AG04450 (cell line): ENCODE data around the gene SLC66A1. TPM values are rescaled to one million over a fixed set of nuclear protein-coding genes. Genes with fewer than 3 reads are reported as not detected.

Source experiments
- CTCF ChIA-PET: fragments of 300-600, 350-600 bp; formaldehyde crosslinking; extraction: SDS; loops from one replicate; lab custom pipeline; 2022; ENCODE audit warnings: antibody characterized with exemption, inconsistent platforms; lab: Charles Lee
- POLR2A ChIA-PET: fragments of 350-600 bp; formaldehyde crosslinking; extraction: SDS; loops from one replicate; lab custom pipeline; 2021; ENCODE audit warnings: antibody characterized with exemption, inconsistent platforms; lab: Yijun Ruan, JAX
- DNase-seq: peaks from one replicate; pipeline ENCODE4 v3.0.0-alpha.2; 2011; ENCODE audit warnings: low read depth, low spot score
- H3K27ac ChIP-seq: one replicate; pipeline ENCODE4 v1.5.1; 2012; ENCODE audit warnings: low read depth, low read length, control low read depth
- H3K27me3 ChIP-seq: one replicate; pipeline ENCODE4 v1.6.0; 2012; ENCODE audit warnings: low read length; ENCODE audit not compliant: control insufficient read depth, insufficient read depth
- H3K4me3 ChIP-seq: 2 replicates; pipeline ENCODE4 v1.5.1; 2011; ENCODE audit warnings: mild to moderate bottlenecking, low read depth, low read length, control low read depth
- H3K9me3 ChIP-seq: 2 replicates; pipeline ENCODE4 v1.5.1; 2012; ENCODE audit warnings: low read length; ENCODE audit not compliant: control insufficient read depth, insufficient read depth
- CTCF ChIP-seq: IDR thresholded peaks from 2 replicates; pipeline ENCODE4 v1.5.1; 2011; ENCODE audit warnings: low read depth, low read length, control low read depth, inconsistent platforms
- polyA plus RNA-seq: library from polyadenylated mRNA; depleted of rRNA; stranded (reverse); fragments of >200 nt; gene quantifications from 2 replicates; pipeline ENCODE4 v1.2.3, GENCODE V29; 2011

SLC66A1 gene
- polyA plus RNA-seq, 1 experiment = 11.5 TPM

- Histone ChIP-seq H3K27me3 (no peaks in the 10 kb centered on the region), H3K4me3 (no peak overlapping the region), H3K9me3 (no peaks in the 10 kb centered on the region), H3K27ac (no peak overlapping the region)
- no peak for DNase-seq
- POLR2A ChIA-PET = interaction anchor here (0.6 kb wide), 1 partner anchor 138 kb away, joined by 5 read pairs; no protein-coding TSS in a partner anchor
- CTCF ChIA-PET = interaction anchor here (1.1 to 1.9 kb wide), 4 partner anchors 11 to 290 kb away, joined by 3 to 10 read pairs (median 6); no protein-coding TSS in a partner anchor
- TF ChIP-seq CTCF = no peak
Measured at GRCh38 chr1:19363536-19364152, 51.5 kb downstream of the SLC66A1 start.

- DNase-seq = no peak
- Histone ChIP-seq H3K4me3 (no peak overlapping the region), H3K27me3 (no peaks in the 10 kb centered on the region), H3K27ac (no peak overlapping the region), H3K9me3 (no peaks in the 10 kb centered on the region)
- TF ChIP-seq CTCF = no peak
- ChIA-PET POLR2A (no interaction called here), CTCF (interaction anchor here (0.9 to 2.6 kb wide), 3 partner anchors 12 to 285 kb away, joined by 3 to 6 read pairs (median 3); no protein-coding TSS in a partner anchor)
Measured at GRCh38 chr1:19365721-19366120, 53.6 kb downstream of the SLC66A1 start.

GRCh38 chr1:19366599-19367536 is 54.7 kb downstream of the SLC66A1 start:
- ChIA-PET CTCF (interaction anchor here (1.1 to 2.6 kb wide), 2 partner anchors 284 to 337 kb away, joined by 3 to 6 read pairs; no protein-coding TSS in a partner anchor), POLR2A (no interaction called here)
- Histone ChIP-seq H3K4me3 (no peak overlapping the region), H3K27ac (no peak overlapping the region), H3K27me3 (no peaks in the 10 kb centered on the region), H3K9me3 (no peaks in the 10 kb centered on the region)
- no peak for TF ChIP-seq CTCF
- no peak for DNase-seq

GRCh38 chr1:19367584-19368041 is 55.5 kb downstream of the SLC66A1 start:
- no peak overlapping the region for H3K4me3 ChIP-seq
- no peaks in the 10 kb centered on the region for H3K9me3 ChIP-seq
- ChIA-PET CTCF (interaction anchor here (1.1 to 2.6 kb wide), 2 partner anchors 284 to 337 kb away, joined by 3 to 6 read pairs; no protein-coding TSS in a partner anchor), POLR2A (no interaction called here)
- TF ChIP-seq CTCF = no peak
- no peak overlapping the region for H3K27ac ChIP-seq
- DNase-seq = no peak
- H3K27me3 ChIP-seq = no peaks in the 10 kb centered on the region
